Astrocyte (in vitro differentiated cells and primary cell): ENCODE results near the gene PUS10.

ENCODE experiments used
- EZH2 ChIP-seq: IDR thresholded peaks from 2 replicates; pipeline ENCODE4 v1.6.1; 2012; ENCODE audit warnings: mild to moderate bottlenecking, low read length, inconsistent platforms; ENCODE audit not compliant: insufficient read depth
- TF ChIP-seq, protein P1 (sequence below): IDR thresholded peaks from 2 replicates; pipeline ENCODE4 v1.5.1; 2011; ENCODE audit warnings: low read depth, mild to moderate bottlenecking, inconsistent platforms, low read length, moderate library complexity; ENCODE audit not compliant: insufficient read depth

- TF ChIP-seq, protein P1, sequence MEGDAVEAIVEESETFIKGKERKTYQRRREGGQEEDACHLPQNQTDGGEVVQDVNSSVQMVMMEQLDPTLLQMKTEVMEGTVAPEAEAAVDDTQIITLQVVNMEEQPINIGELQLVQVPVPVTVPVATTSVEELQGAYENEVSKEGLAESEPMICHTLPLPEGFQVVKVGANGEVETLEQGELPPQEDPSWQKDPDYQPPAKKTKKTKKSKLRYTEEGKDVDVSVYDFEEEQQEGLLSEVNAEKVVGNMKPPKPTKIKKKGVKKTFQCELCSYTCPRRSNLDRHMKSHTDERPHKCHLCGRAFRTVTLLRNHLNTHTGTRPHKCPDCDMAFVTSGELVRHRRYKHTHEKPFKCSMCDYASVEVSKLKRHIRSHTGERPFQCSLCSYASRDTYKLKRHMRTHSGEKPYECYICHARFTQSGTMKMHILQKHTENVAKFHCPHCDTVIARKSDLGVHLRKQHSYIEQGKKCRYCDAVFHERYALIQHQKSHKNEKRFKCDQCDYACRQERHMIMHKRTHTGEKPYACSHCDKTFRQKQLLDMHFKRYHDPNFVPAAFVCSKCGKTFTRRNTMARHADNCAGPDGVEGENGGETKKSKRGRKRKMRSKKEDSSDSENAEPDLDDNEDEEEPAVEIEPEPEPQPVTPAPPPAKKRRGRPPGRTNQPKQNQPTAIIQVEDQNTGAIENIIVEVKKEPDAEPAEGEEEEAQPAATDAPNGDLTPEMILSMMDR = no peak
- TF ChIP-seq EZH2 = no peak
Measured at GRCh38 chr2:60964651-60965498, 53.2 kb downstream of the PUS10 start.
